ENCODE data around the gene SSBP3.

GRCh38 chr1:54291276-54292001 lies 114.8 kb downstream of the SSBP3 start:
- TF ChIP-seq CTCF (IDR thresholded peaks at IDR 0.05), result no peak
- TF ChIP-seq ZFX (IDR thresholded peaks at IDR 0.05; ENCODE audit: borderline replicate concordance), result no peak
